ENCODE data around the gene HMGN5. TPM values are rescaled to one million over a fixed set of nuclear protein-coding genes. Genes with fewer than 3 reads are reported as not detected.

HMGN5 gene, protein sequence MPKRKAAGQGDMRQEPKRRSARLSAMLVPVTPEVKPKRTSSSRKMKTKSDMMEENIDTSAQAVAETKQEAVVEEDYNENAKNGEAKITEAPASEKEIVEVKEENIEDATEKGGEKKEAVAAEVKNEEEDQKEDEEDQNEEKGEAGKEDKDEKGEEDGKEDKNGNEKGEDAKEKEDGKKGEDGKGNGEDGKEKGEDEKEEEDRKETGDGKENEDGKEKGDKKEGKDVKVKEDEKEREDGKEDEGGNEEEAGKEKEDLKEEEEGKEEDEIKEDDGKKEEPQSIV
- total RNA-seq (2021) (21.7 to 23.4 TPM (median 22.5 TPM) in 3 replicates), Bru-seq, nascent RNA (percentile 63 among the genes with signal in this experiment)
- long read RNA-seq, experiment 1, transcript HMGN5-203 (6 exons, 578 nt): major isoform, 104 of 147 reads
- long read RNA-seq, experiment 1, transcript HMGN5-202 (5 exons, 572 nt): minor isoform, 6 of 147 reads
- long read RNA-seq, experiment 1, partial matches to known transcripts: 4 of 147 reads
- long read RNA-seq, experiment 1, other reads (novel, unspliced or antisense): 26 of 147 reads
- long read RNA-seq, experiment 2, partial matches to known transcripts: 0 of 56 reads
- long read RNA-seq, experiment 2, other reads (novel, unspliced or antisense): 54 of 56 reads
- long read RNA-seq, experiment 3, transcript HMGN5-203 (6 exons, 578 nt): major isoform, 75 of 128 reads
- long read RNA-seq, experiment 3, transcript HMGN5-202 (5 exons, 572 nt): minor isoform, 5 of 128 reads
- long read RNA-seq, experiment 3, partial matches to known transcripts: 3 of 128 reads
- long read RNA-seq, experiment 3, other reads (novel, unspliced or antisense): 39 of 128 reads

DNA sequence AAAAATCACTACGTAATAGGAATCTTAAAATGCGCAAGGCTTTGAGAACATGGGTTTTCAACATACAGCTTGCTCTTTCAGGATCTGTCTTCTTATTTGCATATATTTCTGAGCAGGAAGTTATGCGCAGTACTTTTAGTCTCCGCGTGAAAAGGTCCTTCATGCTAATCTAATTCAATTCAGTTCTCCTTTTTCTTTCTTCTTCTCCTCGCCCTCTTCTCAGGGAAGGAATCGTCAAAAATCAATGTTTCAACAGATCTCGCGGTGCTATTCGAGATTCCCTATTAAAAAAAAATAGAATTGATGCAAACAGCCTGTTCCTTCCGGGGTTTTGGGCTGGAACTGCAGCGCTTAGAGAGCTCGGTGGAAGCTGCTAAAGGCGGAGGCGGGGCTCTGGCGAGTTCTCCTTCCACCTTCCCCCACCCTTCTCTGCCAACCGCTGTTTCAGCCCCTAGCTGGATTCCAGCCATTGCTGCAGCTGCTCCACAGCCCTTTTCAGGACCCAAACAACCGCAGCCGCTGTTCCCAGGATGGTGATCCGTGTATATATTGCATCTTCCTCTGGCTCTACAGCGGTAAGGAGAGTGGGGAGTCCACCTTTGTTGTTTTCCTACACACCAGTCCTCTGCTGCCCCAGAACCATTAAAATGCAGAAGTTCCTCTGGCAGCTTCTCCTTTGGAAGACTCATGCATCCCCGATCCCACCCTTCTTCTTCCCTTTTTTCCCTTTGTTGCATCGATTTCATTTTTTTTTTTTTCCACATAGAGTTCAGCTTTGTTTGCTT lies at the start of gene HMGN5, which contains the start of gene SH3BGRL:
TSS of gene HMGN5 (minus strand) at position 243 of the 785 bp plus-strand sequence. CDS start 80,364 bp downstream, outside the sequence.
TSS of gene SH3BGRL (plus strand) at position 432 of the 785 bp plus-strand sequence. CDS start at position 531, 99 bp downstream.
- Mint-ChIP-seq H3K9me3 (no peaks in the 10 kb centered on the region), H3K27me3 (ENCODE audit: low read depth) (no peaks in the 10 kb centered on the region), H3K36me3 (no peaks in the 10 kb centered on the region), H3K4me1 (peaks cover 22% of the 10 kb centered on the region), H3K4me3 (peak within 1 kb of the TSS; percentile 98), H3K27ac (peak within 1 kb of the TSS; percentile 96)
- ATAC-seq: peak; percentile 99
- TF ChIP-seq, protein P1, sequence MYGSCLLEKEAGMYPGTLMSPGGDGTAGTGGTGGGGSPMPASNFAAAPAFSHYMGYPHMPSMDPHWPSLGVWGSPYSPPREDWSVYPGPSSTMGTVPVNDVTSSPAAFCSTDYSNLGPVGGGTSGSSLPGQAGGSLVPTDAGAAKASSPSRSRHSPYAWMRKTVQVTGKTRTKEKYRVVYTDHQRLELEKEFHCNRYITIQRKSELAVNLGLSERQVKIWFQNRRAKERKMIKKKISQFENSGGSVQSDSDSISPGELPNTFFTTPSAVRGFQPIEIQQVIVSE (CRISPR knock-in tag; IDR thresholded peaks at IDR 0.05; ENCODE audit: borderline replicate concordance): no peak
- TF ChIP-seq, protein P2, sequence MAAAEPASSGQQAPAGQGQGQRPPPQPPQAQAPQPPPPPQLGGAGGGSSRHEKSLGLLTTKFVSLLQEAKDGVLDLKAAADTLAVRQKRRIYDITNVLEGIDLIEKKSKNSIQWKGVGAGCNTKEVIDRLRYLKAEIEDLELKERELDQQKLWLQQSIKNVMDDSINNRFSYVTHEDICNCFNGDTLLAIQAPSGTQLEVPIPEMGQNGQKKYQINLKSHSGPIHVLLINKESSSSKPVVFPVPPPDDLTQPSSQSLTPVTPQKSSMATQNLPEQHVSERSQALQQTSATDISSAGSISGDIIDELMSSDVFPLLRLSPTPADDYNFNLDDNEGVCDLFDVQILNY (CRISPR knock-in tag; IDR thresholded peaks at IDR 0.05): no peak
- TF ChIP-seq, protein P3, sequence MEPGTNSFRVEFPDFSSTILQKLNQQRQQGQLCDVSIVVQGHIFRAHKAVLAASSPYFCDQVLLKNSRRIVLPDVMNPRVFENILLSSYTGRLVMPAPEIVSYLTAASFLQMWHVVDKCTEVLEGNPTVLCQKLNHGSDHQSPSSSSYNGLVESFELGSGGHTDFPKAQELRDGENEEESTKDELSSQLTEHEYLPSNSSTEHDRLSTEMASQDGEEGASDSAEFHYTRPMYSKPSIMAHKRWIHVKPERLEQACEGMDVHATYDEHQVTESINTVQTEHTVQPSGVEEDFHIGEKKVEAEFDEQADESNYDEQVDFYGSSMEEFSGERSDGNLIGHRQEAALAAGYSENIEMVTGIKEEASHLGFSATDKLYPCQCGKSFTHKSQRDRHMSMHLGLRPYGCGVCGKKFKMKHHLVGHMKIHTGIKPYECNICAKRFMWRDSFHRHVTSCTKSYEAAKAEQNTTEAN (CRISPR knock-in tag; IDR thresholded peaks at IDR 0.05): no peak
- no peak for TF ChIP-seq CREM (CRISPR knock-in tag; IDR thresholded peaks at IDR 0.05)
- TF ChIP-seq, protein P4, sequence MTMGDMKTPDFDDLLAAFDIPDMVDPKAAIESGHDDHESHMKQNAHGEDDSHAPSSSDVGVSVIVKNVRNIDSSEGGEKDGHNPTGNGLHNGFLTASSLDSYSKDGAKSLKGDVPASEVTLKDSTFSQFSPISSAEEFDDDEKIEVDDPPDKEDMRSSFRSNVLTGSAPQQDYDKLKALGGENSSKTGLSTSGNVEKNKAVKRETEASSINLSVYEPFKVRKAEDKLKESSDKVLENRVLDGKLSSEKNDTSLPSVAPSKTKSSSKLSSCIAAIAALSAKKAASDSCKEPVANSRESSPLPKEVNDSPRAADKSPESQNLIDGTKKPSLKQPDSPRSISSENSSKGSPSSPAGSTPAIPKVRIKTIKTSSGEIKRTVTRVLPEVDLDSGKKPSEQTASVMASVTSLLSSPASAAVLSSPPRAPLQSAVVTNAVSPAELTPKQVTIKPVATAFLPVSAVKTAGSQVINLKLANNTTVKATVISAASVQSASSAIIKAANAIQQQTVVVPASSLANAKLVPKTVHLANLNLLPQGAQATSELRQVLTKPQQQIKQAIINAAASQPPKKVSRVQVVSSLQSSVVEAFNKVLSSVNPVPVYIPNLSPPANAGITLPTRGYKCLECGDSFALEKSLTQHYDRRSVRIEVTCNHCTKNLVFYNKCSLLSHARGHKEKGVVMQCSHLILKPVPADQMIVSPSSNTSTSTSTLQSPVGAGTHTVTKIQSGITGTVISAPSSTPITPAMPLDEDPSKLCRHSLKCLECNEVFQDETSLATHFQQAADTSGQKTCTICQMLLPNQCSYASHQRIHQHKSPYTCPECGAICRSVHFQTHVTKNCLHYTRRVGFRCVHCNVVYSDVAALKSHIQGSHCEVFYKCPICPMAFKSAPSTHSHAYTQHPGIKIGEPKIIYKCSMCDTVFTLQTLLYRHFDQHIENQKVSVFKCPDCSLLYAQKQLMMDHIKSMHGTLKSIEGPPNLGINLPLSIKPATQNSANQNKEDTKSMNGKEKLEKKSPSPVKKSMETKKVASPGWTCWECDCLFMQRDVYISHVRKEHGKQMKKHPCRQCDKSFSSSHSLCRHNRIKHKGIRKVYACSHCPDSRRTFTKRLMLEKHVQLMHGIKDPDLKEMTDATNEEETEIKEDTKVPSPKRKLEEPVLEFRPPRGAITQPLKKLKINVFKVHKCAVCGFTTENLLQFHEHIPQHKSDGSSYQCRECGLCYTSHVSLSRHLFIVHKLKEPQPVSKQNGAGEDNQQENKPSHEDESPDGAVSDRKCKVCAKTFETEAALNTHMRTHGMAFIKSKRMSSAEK (CRISPR knock-in tag; IDR thresholded peaks at IDR 0.05; ENCODE audit: borderline replicate concordance): no peak
- TF ChIP-seq, protein P5, sequence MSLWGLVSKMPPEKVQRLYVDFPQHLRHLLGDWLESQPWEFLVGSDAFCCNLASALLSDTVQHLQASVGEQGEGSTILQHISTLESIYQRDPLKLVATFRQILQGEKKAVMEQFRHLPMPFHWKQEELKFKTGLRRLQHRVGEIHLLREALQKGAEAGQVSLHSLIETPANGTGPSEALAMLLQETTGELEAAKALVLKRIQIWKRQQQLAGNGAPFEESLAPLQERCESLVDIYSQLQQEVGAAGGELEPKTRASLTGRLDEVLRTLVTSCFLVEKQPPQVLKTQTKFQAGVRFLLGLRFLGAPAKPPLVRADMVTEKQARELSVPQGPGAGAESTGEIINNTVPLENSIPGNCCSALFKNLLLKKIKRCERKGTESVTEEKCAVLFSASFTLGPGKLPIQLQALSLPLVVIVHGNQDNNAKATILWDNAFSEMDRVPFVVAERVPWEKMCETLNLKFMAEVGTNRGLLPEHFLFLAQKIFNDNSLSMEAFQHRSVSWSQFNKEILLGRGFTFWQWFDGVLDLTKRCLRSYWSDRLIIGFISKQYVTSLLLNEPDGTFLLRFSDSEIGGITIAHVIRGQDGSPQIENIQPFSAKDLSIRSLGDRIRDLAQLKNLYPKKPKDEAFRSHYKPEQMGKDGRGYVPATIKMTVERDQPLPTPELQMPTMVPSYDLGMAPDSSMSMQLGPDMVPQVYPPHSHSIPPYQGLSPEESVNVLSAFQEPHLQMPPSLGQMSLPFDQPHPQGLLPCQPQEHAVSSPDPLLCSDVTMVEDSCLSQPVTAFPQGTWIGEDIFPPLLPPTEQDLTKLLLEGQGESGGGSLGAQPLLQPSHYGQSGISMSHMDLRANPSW (CRISPR knock-in tag; conservative IDR thresholded peaks at IDR 0.05; ENCODE audit: low read depth): no peak
- no peak for TF ChIP-seq JUN (CRISPR knock-in tag; IDR thresholded peaks at IDR 0.05)
- TF ChIP-seq, protein P6, sequence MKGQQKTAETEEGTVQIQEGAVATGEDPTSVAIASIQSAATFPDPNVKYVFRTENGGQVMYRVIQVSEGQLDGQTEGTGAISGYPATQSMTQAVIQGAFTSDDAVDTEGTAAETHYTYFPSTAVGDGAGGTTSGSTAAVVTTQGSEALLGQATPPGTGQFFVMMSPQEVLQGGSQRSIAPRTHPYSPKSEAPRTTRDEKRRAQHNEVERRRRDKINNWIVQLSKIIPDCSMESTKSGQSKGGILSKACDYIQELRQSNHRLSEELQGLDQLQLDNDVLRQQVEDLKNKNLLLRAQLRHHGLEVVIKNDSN (CRISPR knock-in tag; IDR thresholded peaks at IDR 0.05): no peak
- TF ChIP-seq, protein P7, sequence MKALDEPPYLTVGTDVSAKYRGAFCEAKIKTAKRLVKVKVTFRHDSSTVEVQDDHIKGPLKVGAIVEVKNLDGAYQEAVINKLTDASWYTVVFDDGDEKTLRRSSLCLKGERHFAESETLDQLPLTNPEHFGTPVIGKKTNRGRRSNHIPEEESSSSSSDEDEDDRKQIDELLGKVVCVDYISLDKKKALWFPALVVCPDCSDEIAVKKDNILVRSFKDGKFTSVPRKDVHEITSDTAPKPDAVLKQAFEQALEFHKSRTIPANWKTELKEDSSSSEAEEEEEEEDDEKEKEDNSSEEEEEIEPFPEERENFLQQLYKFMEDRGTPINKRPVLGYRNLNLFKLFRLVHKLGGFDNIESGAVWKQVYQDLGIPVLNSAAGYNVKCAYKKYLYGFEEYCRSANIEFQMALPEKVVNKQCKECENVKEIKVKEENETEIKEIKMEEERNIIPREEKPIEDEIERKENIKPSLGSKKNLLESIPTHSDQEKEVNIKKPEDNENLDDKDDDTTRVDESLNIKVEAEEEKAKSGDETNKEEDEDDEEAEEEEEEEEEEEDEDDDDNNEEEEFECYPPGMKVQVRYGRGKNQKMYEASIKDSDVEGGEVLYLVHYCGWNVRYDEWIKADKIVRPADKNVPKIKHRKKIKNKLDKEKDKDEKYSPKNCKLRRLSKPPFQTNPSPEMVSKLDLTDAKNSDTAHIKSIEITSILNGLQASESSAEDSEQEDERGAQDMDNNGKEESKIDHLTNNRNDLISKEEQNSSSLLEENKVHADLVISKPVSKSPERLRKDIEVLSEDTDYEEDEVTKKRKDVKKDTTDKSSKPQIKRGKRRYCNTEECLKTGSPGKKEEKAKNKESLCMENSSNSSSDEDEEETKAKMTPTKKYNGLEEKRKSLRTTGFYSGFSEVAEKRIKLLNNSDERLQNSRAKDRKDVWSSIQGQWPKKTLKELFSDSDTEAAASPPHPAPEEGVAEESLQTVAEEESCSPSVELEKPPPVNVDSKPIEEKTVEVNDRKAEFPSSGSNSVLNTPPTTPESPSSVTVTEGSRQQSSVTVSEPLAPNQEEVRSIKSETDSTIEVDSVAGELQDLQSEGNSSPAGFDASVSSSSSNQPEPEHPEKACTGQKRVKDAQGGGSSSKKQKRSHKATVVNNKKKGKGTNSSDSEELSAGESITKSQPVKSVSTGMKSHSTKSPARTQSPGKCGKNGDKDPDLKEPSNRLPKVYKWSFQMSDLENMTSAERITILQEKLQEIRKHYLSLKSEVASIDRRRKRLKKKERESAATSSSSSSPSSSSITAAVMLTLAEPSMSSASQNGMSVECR (CRISPR knock-in tag; IDR thresholded peaks at IDR 0.05; ENCODE audit: borderline replicate concordance): no peak
- TF ChIP-seq ZNF423 (CRISPR knock-in tag; IDR thresholded peaks at IDR 0.05): no peak
- TF ChIP-seq IRF2 (CRISPR knock-in tag; IDR thresholded peaks at IDR 0.05; ENCODE audit: borderline replicate concordance, low read depth): no peak
- TF ChIP-seq FOXK1 (CRISPR knock-in tag; IDR thresholded peaks at IDR 0.05): no peak
- no peak for TF ChIP-seq ZNF219 (CRISPR knock-in tag; IDR thresholded peaks at IDR 0.05; ENCODE audit: borderline replicate concordance)
- TF ChIP-seq RELA (CRISPR knock-in tag; IDR thresholded peaks at IDR 0.05; ENCODE audit: borderline replicate concordance): no peak
- CTCF ChIA-PET: interaction anchor here (0.8 to 2.2 kb wide), 3 partner anchors 11 to 325 kb away, joined by 3 to 11 read pairs (median 5); no protein-coding TSS in a partner anchor
- POLR2A ChIA-PET: interaction anchor here (0.7 to 1.9 kb wide), 3 partner anchors 81 to 622 kb away, joined by 3 to 5 read pairs (median 5); partner anchors contain the start of gene BRWD3
- DNase-seq (ENCODE audit: low spot score): peak; percentile 69

Data from WTC11 (cell line).